GM12891 (cell line): ENCODE measurements around the gene ACYP1.

Experiments
- POLR2AphosphoS5 ChIP-seq: IDR thresholded peaks from 2 replicates; pipeline ENCODE4 v1.6.1; 2011; ENCODE audit warnings: low read depth, low read length, control low read depth
- TAF1 ChIP-seq: IDR thresholded peaks from 2 replicates; pipeline ENCODE4 v1.6.1; 2011; ENCODE audit warnings: low read depth, low read length, control low read depth

- TF ChIP-seq POLR2AphosphoS5 (no peak), TAF1 (no peak)
Measured at GRCh38 chr14:75025876-75026275, 37.9 kb downstream of the ACYP1 start.
